Loucy (cell line): Measurements from ENCODE around the gene AGRN.
A peak's percentile ranks its signal among the peaks of the same experiment; 100 is the strongest.

ENCODE experiments used
- H2AFZ ChIP-seq: fragments of 200-600 bp; sonication (generic); 2 replicates; pipeline ENCODE4 v1.6.0; 2016; ENCODE audit warnings: antibody characterized with exemption, mild to moderate bottlenecking, low read length, moderate library complexity
- H3F3A ChIP-seq: fragments of 200-600 bp; 2 replicates; pipeline ENCODE4 v1.6.0; 2016; ENCODE audit warnings: antibody characterized with exemption, low read depth, mild to moderate bottlenecking
- H3K27me3 ChIP-seq: fragments of 200-600 bp; sonication (generic); 2 replicates; pipeline ENCODE4 v1.6.1; 2014; ENCODE audit warnings: low read length, mild to moderate bottlenecking; ENCODE audit not compliant: insufficient read depth, poor library complexity, severe bottlenecking
- H3K36me3 ChIP-seq: fragments of 200-600 bp; sonication (generic); 2 replicates; pipeline ENCODE4 v1.6.1; 2016; ENCODE audit warnings: low read length; ENCODE audit not compliant: insufficient read depth
- H3K4me1 ChIP-seq: fragments of 200-600 bp; sonication (generic); 2 replicates; pipeline ENCODE4 v1.5.1; 2014; ENCODE audit warnings: low read length, mild to moderate bottlenecking; ENCODE audit not compliant: insufficient read depth, poor library complexity, severe bottlenecking
- H3K4me2 ChIP-seq: fragments of 200-600 bp; sonication (generic); 2 replicates; pipeline ENCODE4 v1.6.0; 2014; ENCODE audit warnings: antibody characterized with exemption, low read length, low read depth, mild to moderate bottlenecking; ENCODE audit not compliant: poor library complexity, severe bottlenecking
- H3K4me3 ChIP-seq: fragments of 200-600 bp; sonication (generic); 2 replicates; pipeline ENCODE4 v1.5.1; 2014; ENCODE audit warnings: low read length, mild to moderate bottlenecking, mixed read lengths; ENCODE audit not compliant: poor library complexity, severe bottlenecking
- H3K79me2 ChIP-seq: fragments of 200-600 bp; sonication (generic); 2 replicates; pipeline ENCODE4 v1.6.1; 2014; ENCODE audit warnings: low read length; ENCODE audit not compliant: insufficient read depth
- H3K9ac ChIP-seq: fragments of 200-600 bp; sonication (generic); 2 replicates; pipeline ENCODE4 v1.6.0; 2014; ENCODE audit warnings: mild to moderate bottlenecking, low read depth, low read length, moderate library complexity; ENCODE audit not compliant: poor library complexity, severe bottlenecking
- H3K9me2 ChIP-seq: fragments of 200-600 bp; sonication (generic); replicated peaks from 2 replicates; pipeline ENCODE4 v1.6.1; 2016; ENCODE audit warnings: low read depth, low read length, mixed read lengths
- H3K9me3 ChIP-seq: fragments of 200-600 bp; sonication (generic); 2 replicates; pipeline ENCODE4 v1.6.1; 2014; ENCODE audit warnings: mild to moderate bottlenecking, antibody characterized with exemption, low read length, low read depth; ENCODE audit not compliant: insufficient read depth
- H4K20me1 ChIP-seq: fragments of 200-600 bp; sonication (generic); 2 replicates; pipeline ENCODE4 v1.6.0; 2014; ENCODE audit warnings: antibody characterized with exemption, low read length, mild to moderate bottlenecking; ENCODE audit not compliant: insufficient read depth, poor library complexity, severe bottlenecking
- EZH2phosphoT487 ChIP-seq: fragments of 200-600 bp; IDR thresholded peaks from 2 replicates; pipeline ENCODE4 v1.6.1; 2018; ENCODE audit warnings: antibody characterized with exemption, mild to moderate bottlenecking, moderate library complexity, borderline replicate concordance
- TF ChIP-seq, protein P1 (sequence below): fragments of 200-600 bp; sonication (generic); conservative IDR thresholded peaks from 2 replicates; pipeline ENCODE4 v1.5.1; 2014; ENCODE audit warnings: mild to moderate bottlenecking, antibody characterized with exemption, low read length

Gene AGRN

DNA sequence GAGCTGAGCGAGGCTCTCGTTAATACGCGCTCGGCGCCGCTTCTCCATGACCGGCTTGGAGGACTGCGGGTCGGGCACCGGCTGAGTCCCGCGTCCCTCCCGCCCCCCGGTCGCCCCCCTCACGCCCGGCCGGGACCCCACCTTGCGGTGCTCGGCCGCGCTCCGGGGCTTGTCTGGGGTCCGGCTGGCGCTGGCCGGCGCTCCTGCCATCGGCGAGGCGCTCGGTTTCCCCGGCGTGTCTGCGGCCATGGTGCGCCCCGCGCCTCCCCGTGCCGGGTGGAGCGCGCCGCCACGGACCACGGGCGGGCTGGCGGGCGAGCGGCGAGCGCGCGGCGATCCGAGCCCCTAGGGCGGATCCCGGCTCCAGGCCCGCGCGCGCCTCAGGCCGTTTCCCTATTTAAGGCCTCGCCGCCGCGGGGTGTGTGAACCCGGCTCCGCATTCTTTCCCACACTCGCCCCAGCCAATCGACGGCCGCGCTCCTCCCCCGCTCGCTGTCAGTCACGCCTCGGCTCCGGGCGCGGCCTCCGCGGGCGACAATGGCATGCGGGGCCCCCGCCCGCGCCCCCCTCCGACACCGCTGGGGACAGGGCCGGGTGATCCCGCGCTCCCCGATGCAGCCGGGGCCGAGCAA is 20.1 kb upstream of the AGRN start, which contains the start of gene HES4:
HES4 (minus strand) TSS at position 373 of the 632 bp plus-strand sequence; CDS start at position 249, 124 bp downstream.
- Histone ChIP-seq H3K9me3 (no peaks in the 10 kb centered on the region), H3K4me1 (peaks cover 49% of the 10 kb centered on the region), H3K4me3 (peak within 1 kb of the TSS; percentile 85), H3K79me2 (peaks cover 19% of the 10 kb centered on the region; the same call in 1 of the 2 replicates), H2AFZ (peak within 1 kb of the TSS; percentile 95), H3K27me3 (no peaks in the 10 kb centered on the region), H3K36me3 (no peaks in the 10 kb centered on the region), H3K9me2 (no peaks in the 10 kb centered on the region), H4K20me1 (peaks cover 17% of the 10 kb centered on the region), H3F3A (no peaks in the 10 kb centered on the region), H3K9ac (peak within 1 kb of the TSS; percentile 81), H3K4me2 (peak within 1 kb of the TSS; percentile 98)
- TF ChIP-seq, protein P1, sequence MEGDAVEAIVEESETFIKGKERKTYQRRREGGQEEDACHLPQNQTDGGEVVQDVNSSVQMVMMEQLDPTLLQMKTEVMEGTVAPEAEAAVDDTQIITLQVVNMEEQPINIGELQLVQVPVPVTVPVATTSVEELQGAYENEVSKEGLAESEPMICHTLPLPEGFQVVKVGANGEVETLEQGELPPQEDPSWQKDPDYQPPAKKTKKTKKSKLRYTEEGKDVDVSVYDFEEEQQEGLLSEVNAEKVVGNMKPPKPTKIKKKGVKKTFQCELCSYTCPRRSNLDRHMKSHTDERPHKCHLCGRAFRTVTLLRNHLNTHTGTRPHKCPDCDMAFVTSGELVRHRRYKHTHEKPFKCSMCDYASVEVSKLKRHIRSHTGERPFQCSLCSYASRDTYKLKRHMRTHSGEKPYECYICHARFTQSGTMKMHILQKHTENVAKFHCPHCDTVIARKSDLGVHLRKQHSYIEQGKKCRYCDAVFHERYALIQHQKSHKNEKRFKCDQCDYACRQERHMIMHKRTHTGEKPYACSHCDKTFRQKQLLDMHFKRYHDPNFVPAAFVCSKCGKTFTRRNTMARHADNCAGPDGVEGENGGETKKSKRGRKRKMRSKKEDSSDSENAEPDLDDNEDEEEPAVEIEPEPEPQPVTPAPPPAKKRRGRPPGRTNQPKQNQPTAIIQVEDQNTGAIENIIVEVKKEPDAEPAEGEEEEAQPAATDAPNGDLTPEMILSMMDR = no peak
- no peak for TF ChIP-seq EZH2phosphoT487

DNA sequence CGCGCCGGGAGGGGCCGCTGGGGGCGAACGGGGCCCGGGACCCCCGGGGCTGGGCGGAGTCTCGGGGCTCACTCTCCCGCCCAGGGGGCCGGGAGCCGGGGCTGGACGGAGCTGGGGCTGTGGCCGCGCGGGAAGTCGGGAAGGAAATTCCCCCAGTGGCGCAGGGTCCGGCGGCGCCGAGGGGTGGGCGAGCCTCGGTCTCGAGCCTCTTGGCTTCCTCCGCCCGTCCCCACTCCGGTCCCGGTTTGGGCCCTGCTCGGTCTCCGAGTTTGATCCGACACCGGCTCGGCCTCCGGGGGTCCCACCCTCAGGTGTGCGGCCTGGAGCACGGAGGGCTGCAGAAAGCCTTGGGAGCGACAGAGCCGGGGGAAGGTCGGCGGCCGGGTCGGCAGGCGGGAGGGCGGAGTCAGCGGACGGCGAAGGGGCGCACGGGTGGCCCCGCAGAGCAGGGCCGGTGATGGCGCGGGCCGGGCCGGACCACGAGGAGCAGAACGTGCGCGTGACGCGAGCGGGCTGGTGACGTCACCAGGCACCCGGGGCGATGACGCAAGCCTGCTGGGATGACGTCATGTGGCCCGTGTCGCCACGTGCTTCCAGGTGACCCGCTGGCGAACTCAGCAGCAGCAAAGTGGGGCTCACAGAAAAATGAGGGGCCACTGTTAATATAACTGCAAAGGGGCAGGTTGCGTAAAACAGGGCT is 19.4 kb upstream of the AGRN start:
- Histone ChIP-seq H3F3A (no peaks in the 10 kb centered on the region), H3K9ac (peak overlapping the region; percentile 81), H3K79me2 (peaks cover 19% of the 10 kb centered on the region; the same call in 1 of the 2 replicates), H3K9me3 (no peaks in the 10 kb centered on the region), H2AFZ (peak overlapping the region; percentile 95), H3K36me3 (no peaks in the 10 kb centered on the region), H3K4me3 (peak overlapping the region; percentile 85), H4K20me1 (peaks cover 17% of the 10 kb centered on the region), H3K4me1 (peaks cover 55% of the 10 kb centered on the region), H3K4me2 (peak overlapping the region; percentile 98), H3K9me2 (no peaks in the 10 kb centered on the region), H3K27me3 (no peaks in the 10 kb centered on the region)
- TF ChIP-seq EZH2phosphoT487 = no peak
- TF ChIP-seq, protein P1 = no peak

DNA sequence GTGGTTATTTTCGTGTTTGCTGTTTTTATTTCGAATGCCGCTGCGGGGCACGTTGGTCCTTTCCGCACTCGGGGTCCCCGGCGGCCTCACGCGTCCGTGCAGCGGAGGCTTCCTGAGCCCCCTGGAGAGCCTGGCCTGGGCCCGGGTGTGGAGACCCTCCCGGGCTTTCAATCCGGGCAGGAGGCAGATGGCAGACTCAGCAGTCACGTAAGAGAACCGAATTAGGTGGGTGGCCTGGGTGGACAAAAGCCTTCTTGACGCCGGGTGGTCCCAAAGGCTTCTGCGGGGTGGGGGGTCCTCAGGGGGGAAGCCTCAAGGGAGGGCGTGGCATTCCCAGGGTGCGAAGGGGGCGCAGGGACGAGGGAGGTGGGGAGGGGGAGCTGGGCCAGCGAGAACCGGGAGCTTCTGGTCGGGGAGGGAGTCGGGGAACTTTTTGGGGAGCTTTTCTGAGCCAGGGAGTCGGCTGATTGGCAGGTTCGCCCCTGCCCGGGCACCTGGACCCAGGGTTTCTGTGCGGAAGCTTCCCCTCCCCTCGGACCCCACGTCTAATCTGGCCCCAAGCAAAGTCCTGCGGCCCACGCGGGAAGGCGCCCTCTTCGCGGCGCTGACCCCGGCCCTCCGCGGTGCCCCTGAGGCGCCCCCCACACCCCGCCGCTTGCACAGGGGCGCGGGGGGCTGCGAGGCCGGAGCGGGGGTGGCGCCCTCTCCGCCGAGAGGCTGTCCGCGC is 18.7 kb upstream of the AGRN start:
- peaks cover 17% of the 10 kb centered on the region for H4K20me1 ChIP-seq
- H3K79me2 ChIP-seq = peaks cover 19% of the 10 kb centered on the region; the same call in 1 of the 2 replicates
- H3K4me2 ChIP-seq = peak overlapping the region; percentile 98
- TF ChIP-seq EZH2phosphoT487 = no peak
- H2AFZ ChIP-seq = peak overlapping the region; percentile 66
- no peaks in the 10 kb centered on the region for H3K36me3 ChIP-seq
- peak overlapping the region; percentile 81 for H3K9ac ChIP-seq
- H3F3A ChIP-seq = no peaks in the 10 kb centered on the region
- peaks cover 57% of the 10 kb centered on the region for H3K4me1 ChIP-seq
- H3K9me2 ChIP-seq = no peaks in the 10 kb centered on the region
- H3K9me3 ChIP-seq = no peaks in the 10 kb centered on the region
- H3K27me3 ChIP-seq = no peaks in the 10 kb centered on the region
- H3K4me3 ChIP-seq = peak overlapping the region; percentile 85
